ENCODE results near the gene AHDC1.
"Not testable (repeated sequence)": the region's sequence is repeated elsewhere in the genome, so short reads cannot be mapped to it uniquely, and the experiment has no call there.

Gene AHDC1

GRCh38 chr1:27548136-27548853 lies 55.6 kb downstream of the AHDC1 start:
- no peak for DNase-seq
- in situ Hi-C loops (cut with HindIII; ENCODE audit: low pct_ligation_motif_present, low pct_unique_long_range_greater_than_20kb, low sequenced_read_pairs): no loop called here

GRCh38 chr1:27547220-27548116 lies 56.5 kb downstream of the AHDC1 start:
- in situ Hi-C loops (cut with HindIII; ENCODE audit: low pct_ligation_motif_present, low pct_unique_long_range_greater_than_20kb, low sequenced_read_pairs): no loop called here
- DNase-seq: no peak

GRCh38 chr1:27545876-27546275 lies 58.1 kb downstream of the AHDC1 start:
- no peak for DNase-seq
- in situ Hi-C loops (cut with HindIII; ENCODE audit: low pct_ligation_motif_present, low pct_unique_long_range_greater_than_20kb, low sequenced_read_pairs): no loop called here

GRCh38 chr1:27545271-27545670 lies 58.7 kb downstream of the AHDC1 start:
- DNase-seq: peak; percentile 40
- in situ Hi-C loops (cut with HindIII; ENCODE audit: low pct_ligation_motif_present, low pct_unique_long_range_greater_than_20kb, low sequenced_read_pairs): no loop called here

GRCh38 chr1:27544834-27545233 lies 59.1 kb downstream of the AHDC1 start:
- no peak for DNase-seq
- in situ Hi-C loops (cut with HindIII; ENCODE audit: low pct_ligation_motif_present, low pct_unique_long_range_greater_than_20kb, low sequenced_read_pairs): no loop called here

- no peak for DNase-seq
- in situ Hi-C loops (cut with HindIII; ENCODE audit: low pct_ligation_motif_present, low pct_unique_long_range_greater_than_20kb, low sequenced_read_pairs): no loop called here
Observed at GRCh38 chr1:27543284-27543683, 60.7 kb downstream of the AHDC1 start.

GRCh38 chr1:27542463-27543273 lies 61.3 kb downstream of the AHDC1 start:
- in situ Hi-C loops (cut with HindIII; ENCODE audit: low pct_ligation_motif_present, low pct_unique_long_range_greater_than_20kb, low sequenced_read_pairs): no loop called here
- peak; percentile 50 for DNase-seq

GRCh38 chr1:27539901-27540861 lies 63.8 kb downstream of the AHDC1 start:
- in situ Hi-C loops (cut with HindIII; ENCODE audit: low pct_ligation_motif_present, low pct_unique_long_range_greater_than_20kb, low sequenced_read_pairs): no loop called here
- DNase-seq: peak; percentile 94

- in situ Hi-C loops (cut with HindIII; ENCODE audit: low pct_ligation_motif_present, low pct_unique_long_range_greater_than_20kb, low sequenced_read_pairs): no loop called here
- DNase-seq: peak; percentile 72
Observed at GRCh38 chr1:27538793-27539192, 65.2 kb downstream of the AHDC1 start.

GRCh38 chr1:27538305-27538676 lies 65.7 kb downstream of the AHDC1 start:
- DNase-seq; in situ Hi-C loops (cut with HindIII; ENCODE audit: low pct_ligation_motif_present, low pct_unique_long_range_greater_than_20kb, low sequenced_read_pairs): not testable (repeated sequence)

GRCh38 chr1:27536767-27537166 lies 67.2 kb downstream of the AHDC1 start:
- peak; percentile 50 for DNase-seq
- in situ Hi-C loops (cut with HindIII; ENCODE audit: low pct_ligation_motif_present, low pct_unique_long_range_greater_than_20kb, low sequenced_read_pairs): no loop called here

- in situ Hi-C loops (cut with HindIII; ENCODE audit: low pct_ligation_motif_present, low pct_unique_long_range_greater_than_20kb, low sequenced_read_pairs): no loop called here
- no peak for DNase-seq
Observed at GRCh38 chr1:27536010-27536757, 67.8 kb downstream of the AHDC1 start.

GRCh38 chr1:27535386-27535785 lies 68.6 kb downstream of the AHDC1 start:
- DNase-seq: no peak
- in situ Hi-C loops (cut with HindIII; ENCODE audit: low pct_ligation_motif_present, low pct_unique_long_range_greater_than_20kb, low sequenced_read_pairs): no loop called here

- in situ Hi-C loops (cut with HindIII; ENCODE audit: low pct_ligation_motif_present, low pct_unique_long_range_greater_than_20kb, low sequenced_read_pairs): no loop called here
- DNase-seq: no peak
Observed at GRCh38 chr1:27531959-27532685, 71.8 kb downstream of the AHDC1 start.

- in situ Hi-C loops (cut with HindIII; ENCODE audit: low pct_ligation_motif_present, low pct_unique_long_range_greater_than_20kb, low sequenced_read_pairs): no loop called here
- no peak for DNase-seq
Observed at GRCh38 chr1:27530192-27530591, 73.8 kb downstream of the AHDC1 start.

- no peak for DNase-seq
- in situ Hi-C loops (cut with HindIII; ENCODE audit: low pct_ligation_motif_present, low pct_unique_long_range_greater_than_20kb, low sequenced_read_pairs): no loop called here
Observed at GRCh38 chr1:27529704-27530018, 74.3 kb downstream of the AHDC1 start.
